ENCODE results near the gene PPP3CA. TPM values are rescaled to one million over a fixed set of nuclear protein-coding genes. Genes with fewer than 3 reads are reported as not detected.
"Not testable (repeated sequence)": the region's sequence is repeated elsewhere in the genome, so short reads cannot be mapped to it uniquely, and the experiment has no call there.

Gene PPP3CA
- polyA plus RNA-seq, 3 donors = 38.1 to 41.4 (median 41.4) TPM

- no peak for DNase-seq
Observed at GRCh38 chr4:101018836-101019235, 328.5 kb downstream of the PPP3CA start.

GRCh38 chr4:101014417-101014816 lies 332.9 kb downstream of the PPP3CA start:
- DNase-seq = peak; percentile 19

GRCh38 chr4:101010987-101011386 lies 336.3 kb downstream of the PPP3CA start:
- no peak for DNase-seq

GRCh38 chr4:101009471-101009870 lies 337.9 kb downstream of the PPP3CA start:
- no peak for DNase-seq

GRCh38 chr4:101008503-101008902 lies 338.8 kb downstream of the PPP3CA start:
- no peak for DNase-seq

- DNase-seq = no peak
Observed at GRCh38 chr4:101005659-101006058, 341.7 kb downstream of the PPP3CA start.

- DNase-seq = no peak
Observed at GRCh38 chr4:101000496-101000895, 346.8 kb downstream of the PPP3CA start.

- no peak for DNase-seq
Observed at GRCh38 chr4:100995671-100996070, 351.7 kb downstream of the PPP3CA start.

- not testable (repeated sequence) for DNase-seq
Observed at GRCh38 chr4:100995002-100995401, 352.3 kb downstream of the PPP3CA start.

- not testable (repeated sequence) for DNase-seq
Observed at GRCh38 chr4:100991332-100992069, 355.8 kb downstream of the PPP3CA start.

- no peak for DNase-seq
Observed at GRCh38 chr4:100989401-100989800, 357.9 kb downstream of the PPP3CA start.

GRCh38 chr4:100988876-100989275 lies 358.4 kb downstream of the PPP3CA start:
- DNase-seq = no peak

GRCh38 chr4:100986360-100986868 lies 360.9 kb downstream of the PPP3CA start:
- DNase-seq = no peak

GRCh38 chr4:100985576-100985975 lies 361.8 kb downstream of the PPP3CA start:
- no peak for DNase-seq

GRCh38 chr4:100984901-100985300 lies 362.4 kb downstream of the PPP3CA start:
- DNase-seq = no peak

- no peak for DNase-seq
Observed at GRCh38 chr4:100983426-100983825, 363.9 kb downstream of the PPP3CA start.

GRCh38 chr4:100982345-100982744 lies 365.0 kb downstream of the PPP3CA start:
- DNase-seq = no peak

- no peak for DNase-seq
Observed at GRCh38 chr4:100981447-100982204, 365.7 kb downstream of the PPP3CA start.

- no peak for DNase-seq
Observed at GRCh38 chr4:100979736-100980135, 367.6 kb downstream of the PPP3CA start.

GRCh38 chr4:100977746-100978397 lies 369.5 kb downstream of the PPP3CA start:
- DNase-seq = no peak

GRCh38 chr4:100977274-100977673 lies 370.1 kb downstream of the PPP3CA start:
- DNase-seq = no peak
